Activated naive CD8-positive, alpha-beta T cell (primary cell): ENCODE results near the gene CDH13.

Experiments used
- H3K27ac Mint-ChIP-seq: one replicate; pipeline ENCODE4 v1.8.0; 2021; ENCODE audit warnings: mixed read lengths
- H3K27me3 Mint-ChIP-seq: one replicate; pipeline ENCODE4 v1.8.0; 2021; ENCODE audit warnings: mixed read lengths
- H3K36me3 Mint-ChIP-seq: one replicate; pipeline ENCODE4 v1.8.0; 2021; ENCODE audit warnings: mixed read lengths
- H3K4me1 Mint-ChIP-seq: one replicate; pipeline ENCODE4 v1.8.0; 2021; ENCODE audit warnings: low read depth, mixed read lengths
- H3K4me3 Mint-ChIP-seq: one replicate; pipeline ENCODE4 v1.8.0; 2021; ENCODE audit warnings: mild to moderate bottlenecking, mixed read lengths
- H3K9me3 Mint-ChIP-seq: one replicate; pipeline ENCODE4 v1.8.0; 2021; ENCODE audit warnings: low read depth, mixed read lengths

CDH13 gene

GRCh38 chr16:82626791-82627261 is at the start of gene CDH13:
Gene CDH13, plus strand, starts transcription at chr16:82626969.
- H3K4me1 Mint-ChIP-seq, result peaks cover 2% of the 10 kb centered on the region
- peak within 1 kb of the TSS; percentile 54 for H3K4me3 Mint-ChIP-seq
- H3K27ac Mint-ChIP-seq, result no peak within 1 kb of the TSS
- no peaks in the 10 kb centered on the region for H3K36me3 Mint-ChIP-seq
- H3K9me3 Mint-ChIP-seq, result no peaks in the 10 kb centered on the region
- peaks cover 37% of the 10 kb centered on the region for H3K27me3 Mint-ChIP-seq

DNA sequence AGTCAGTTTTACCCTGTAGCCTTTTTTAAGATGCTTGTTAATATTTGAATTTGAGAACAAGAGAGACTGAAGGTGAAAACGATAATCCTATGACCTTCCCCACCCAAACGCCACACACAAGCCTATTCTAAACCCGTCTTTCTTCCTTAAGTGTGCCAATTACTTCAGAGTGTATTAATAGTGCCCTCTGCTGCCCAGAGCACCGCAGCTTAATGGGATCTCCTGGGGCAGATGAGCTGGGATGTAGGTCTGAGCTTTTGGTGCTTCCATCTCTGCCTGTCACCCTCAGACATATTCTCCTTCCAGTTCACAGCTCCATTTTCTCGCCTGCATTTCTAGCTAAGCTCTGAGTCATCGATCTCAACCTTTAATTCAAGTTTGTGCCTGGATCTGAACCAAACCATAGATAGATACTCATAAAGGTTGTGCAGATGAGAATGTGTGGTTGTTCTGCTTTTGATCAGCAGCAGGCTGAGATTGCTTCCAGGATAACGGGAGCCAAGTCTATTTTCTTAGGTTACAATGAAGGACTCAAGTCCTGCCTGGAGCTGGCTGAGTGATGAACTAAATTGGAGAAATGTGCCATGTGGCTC is 46.4 kb upstream of the CDH13 start:
- no peaks in the 10 kb centered on the region for H3K4me1 Mint-ChIP-seq

DNA sequence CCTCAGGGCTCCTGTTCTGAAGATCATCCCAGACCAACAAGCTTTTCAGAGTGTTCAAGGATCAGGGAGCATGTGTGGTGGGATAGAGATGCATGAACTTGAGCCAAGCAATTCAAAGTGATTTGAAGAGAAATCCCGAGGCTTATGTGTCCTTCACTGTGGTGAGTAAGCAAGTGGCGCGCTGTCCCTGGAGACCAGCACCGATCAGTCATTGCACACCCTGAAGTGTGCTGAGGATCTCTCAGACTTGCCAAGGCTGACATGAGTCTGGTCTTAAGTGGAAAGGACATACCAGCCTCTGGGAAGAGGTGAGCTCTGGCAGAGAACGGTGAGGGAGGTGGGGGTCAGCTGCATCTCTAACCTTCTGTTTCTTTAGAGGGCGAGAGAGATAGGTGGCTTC is 43.8 kb upstream of the CDH13 start:
- H3K36me3 Mint-ChIP-seq, result no peaks in the 10 kb centered on the region
- peaks cover 4% of the 10 kb centered on the region for H3K27me3 Mint-ChIP-seq

More for the DNA sequence above, 46.4 kb upstream of the CDH13 start:
- Mint-ChIP-seq H3K27ac (no peak overlapping the region), H3K36me3 (no peaks in the 10 kb centered on the region), H3K4me3 (no peak overlapping the region), H3K27me3 (peaks cover 4% of the 10 kb centered on the region), H3K9me3 (no peaks in the 10 kb centered on the region)

DNA sequence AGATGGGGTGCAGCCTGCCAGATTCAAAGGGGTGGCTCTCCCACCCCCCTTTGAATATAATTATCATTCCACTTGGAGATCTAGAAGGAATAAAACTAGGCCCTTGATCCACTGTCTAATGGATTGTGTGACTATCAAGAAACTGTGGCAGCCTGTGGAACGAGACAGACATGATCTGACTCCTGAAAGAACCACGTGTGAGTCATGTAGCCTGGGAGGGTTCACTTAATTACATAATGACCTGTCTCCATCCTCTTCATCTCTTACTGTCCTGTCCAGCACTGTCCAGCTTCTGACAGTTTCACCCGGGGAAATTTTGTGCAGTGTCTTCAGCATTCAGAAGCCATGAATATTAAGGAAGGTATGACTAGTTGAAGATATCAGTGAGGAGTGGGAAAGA is 43.3 kb upstream of the CDH13 start:
- Mint-ChIP-seq H3K4me1 (no peaks in the 10 kb centered on the region), H3K9me3 (no peaks in the 10 kb centered on the region), H3K4me3 (no peak overlapping the region), H3K27me3 (peaks cover 4% of the 10 kb centered on the region), H3K27ac (no peak overlapping the region), H3K36me3 (no peaks in the 10 kb centered on the region)

More for the DNA sequence above, 43.8 kb upstream of the CDH13 start:
- Mint-ChIP-seq H3K4me3 (no peak overlapping the region), H3K27ac (no peak overlapping the region), H3K4me1 (no peaks in the 10 kb centered on the region), H3K9me3 (no peaks in the 10 kb centered on the region)

DNA sequence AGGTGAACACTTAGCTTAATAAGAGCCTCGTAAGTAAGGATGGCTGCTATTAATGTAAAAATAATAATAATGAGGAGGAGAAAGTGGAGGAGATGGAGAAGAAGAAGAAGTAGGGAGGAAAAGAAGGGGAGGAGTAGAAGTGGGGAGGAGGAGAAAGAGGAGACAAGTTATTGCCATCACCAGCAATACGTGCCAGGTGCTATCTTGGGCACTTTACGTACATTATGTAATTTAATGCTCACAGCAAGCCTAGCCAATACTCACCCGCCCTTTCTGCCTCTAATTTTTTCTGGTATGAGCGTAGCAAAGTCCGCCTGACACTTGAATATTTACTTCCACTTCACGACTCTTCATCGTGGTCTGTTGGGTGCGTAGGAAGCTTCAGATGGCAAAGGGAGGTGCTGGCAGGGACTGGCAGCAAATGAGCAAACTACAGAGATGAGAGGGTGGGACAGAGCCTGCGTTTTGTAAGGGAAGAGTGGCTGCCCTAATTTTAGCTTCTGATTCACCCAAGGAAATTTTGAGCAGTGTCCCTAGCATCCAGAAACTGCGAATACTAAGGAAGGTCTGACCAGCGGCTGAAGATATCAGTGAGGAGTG is 42.1 kb upstream of the CDH13 start:
- H3K4me3 Mint-ChIP-seq, result no peak overlapping the region
- no peaks in the 10 kb centered on the region for H3K4me1 Mint-ChIP-seq
- H3K27me3 Mint-ChIP-seq, result peaks cover 4% of the 10 kb centered on the region
- H3K9me3 Mint-ChIP-seq, result no peaks in the 10 kb centered on the region
- no peaks in the 10 kb centered on the region for H3K36me3 Mint-ChIP-seq
- no peak overlapping the region for H3K27ac Mint-ChIP-seq

GRCh38 chr16:82585675-82586074 is 41.1 kb upstream of the CDH13 start:
- Mint-ChIP-seq H3K4me1 (no peaks in the 10 kb centered on the region), H3K27me3 (peaks cover 2% of the 10 kb centered on the region), H3K36me3 (no peaks in the 10 kb centered on the region), H3K9me3 (no peaks in the 10 kb centered on the region), H3K4me3 (no peak overlapping the region), H3K27ac (no peak overlapping the region)

GRCh38 chr16:82586130-82586529 is 40.6 kb upstream of the CDH13 start:
- Mint-ChIP-seq H3K36me3 (no peaks in the 10 kb centered on the region), H3K4me1 (no peaks in the 10 kb centered on the region), H3K4me3 (no peak overlapping the region), H3K27me3 (peaks cover 2% of the 10 kb centered on the region), H3K27ac (no peak overlapping the region), H3K9me3 (no peaks in the 10 kb centered on the region)

DNA sequence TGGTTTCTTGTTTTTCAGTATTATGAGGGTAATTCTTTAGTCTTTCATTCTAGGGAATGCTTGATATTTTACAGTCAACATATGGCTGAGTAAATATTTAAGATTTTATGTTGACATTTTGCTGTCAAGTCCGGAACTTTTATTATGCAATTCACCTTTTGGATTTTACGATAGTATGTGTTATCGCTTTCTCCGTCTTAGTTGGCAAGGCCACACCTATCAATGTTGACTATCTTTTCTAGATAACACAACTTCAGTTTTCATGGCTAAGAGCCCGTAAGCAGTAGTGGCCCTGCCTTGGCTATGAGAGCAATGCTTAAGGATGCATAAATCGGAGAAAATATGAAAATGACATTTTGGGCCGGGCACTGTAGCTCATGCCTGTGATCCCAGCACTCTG is 39.5 kb upstream of the CDH13 start:
- no peaks in the 10 kb centered on the region for H3K4me1 Mint-ChIP-seq
- H3K4me3 Mint-ChIP-seq, result no peak overlapping the region
- H3K27ac Mint-ChIP-seq, result no peak overlapping the region
- peaks cover 6% of the 10 kb centered on the region for H3K27me3 Mint-ChIP-seq
- no peaks in the 10 kb centered on the region for H3K36me3 Mint-ChIP-seq
- H3K9me3 Mint-ChIP-seq, result no peaks in the 10 kb centered on the region

GRCh38 chr16:82589407-82589806 is 37.4 kb upstream of the CDH13 start:
- H3K4me1 Mint-ChIP-seq, result no peaks in the 10 kb centered on the region
- H3K27me3 Mint-ChIP-seq, result peaks cover 6% of the 10 kb centered on the region
- no peaks in the 10 kb centered on the region for H3K9me3 Mint-ChIP-seq
- H3K36me3 Mint-ChIP-seq, result no peaks in the 10 kb centered on the region
- H3K4me3 Mint-ChIP-seq, result no peak overlapping the region
- no peak overlapping the region for H3K27ac Mint-ChIP-seq

GRCh38 chr16:82594114-82594513 is 32.7 kb upstream of the CDH13 start:
- Mint-ChIP-seq H3K27me3 (peaks cover 11% of the 10 kb centered on the region), H3K4me1 (no peaks in the 10 kb centered on the region), H3K36me3 (no peaks in the 10 kb centered on the region), H3K4me3 (no peak overlapping the region), H3K9me3 (no peaks in the 10 kb centered on the region), H3K27ac (no peak overlapping the region)

DNA sequence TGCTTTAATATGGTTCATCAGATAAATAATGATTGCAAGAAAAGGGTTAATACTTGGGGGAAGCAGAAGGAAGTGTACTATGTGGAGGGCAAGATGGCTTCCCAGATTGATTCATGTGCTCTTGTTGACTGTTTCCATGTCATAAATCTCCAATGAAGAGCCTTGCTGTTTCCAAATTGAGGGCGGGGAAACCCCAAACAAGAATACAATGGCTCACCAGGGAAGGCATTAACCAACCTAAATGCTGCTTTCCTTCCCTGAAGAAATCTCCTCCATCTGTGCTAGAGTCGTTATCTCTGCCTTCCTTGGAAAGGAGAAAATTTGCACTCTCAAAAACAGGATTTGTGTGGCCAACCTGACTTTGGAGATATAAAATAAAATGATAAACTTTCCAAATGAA is 28.0 kb upstream of the CDH13 start:
- H3K4me3 Mint-ChIP-seq, result no peak overlapping the region
- H3K4me1 Mint-ChIP-seq, result no peaks in the 10 kb centered on the region
- H3K9me3 Mint-ChIP-seq, result no peaks in the 10 kb centered on the region
- peaks cover 7% of the 10 kb centered on the region for H3K27me3 Mint-ChIP-seq
- H3K36me3 Mint-ChIP-seq, result no peaks in the 10 kb centered on the region
- H3K27ac Mint-ChIP-seq, result no peak overlapping the region

DNA sequence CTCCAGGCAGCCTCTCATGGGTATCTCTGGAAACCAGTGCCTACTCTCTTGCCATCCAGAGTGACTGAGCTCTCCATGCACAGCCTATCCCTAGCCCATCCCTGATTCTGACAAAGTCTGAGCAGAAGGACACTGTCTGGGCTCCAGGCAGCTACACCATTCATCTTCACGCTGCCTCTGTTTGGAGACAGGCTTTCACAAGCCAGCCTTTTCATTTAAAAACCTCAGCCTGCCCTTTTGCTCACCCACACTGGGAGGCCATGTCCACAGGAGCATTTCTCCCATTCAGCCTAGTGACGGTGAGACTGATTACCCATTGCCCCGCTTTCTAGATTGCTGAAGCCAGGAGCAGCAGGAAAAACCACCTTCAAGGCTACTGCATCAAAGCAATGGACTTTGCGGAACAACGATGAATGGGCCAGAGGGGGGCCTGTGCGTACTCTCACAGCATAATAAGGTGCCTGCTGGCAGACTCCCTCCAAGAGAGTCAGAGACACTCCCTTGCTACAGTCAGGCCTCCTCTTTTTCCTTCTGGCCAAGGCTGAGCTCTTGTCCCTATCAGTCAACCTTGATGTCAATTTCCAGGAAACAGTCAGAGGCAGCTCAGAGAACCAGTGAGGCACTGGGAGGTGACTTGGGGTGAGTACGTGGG is 24.7 kb upstream of the CDH13 start:
- no peaks in the 10 kb centered on the region for H3K9me3 Mint-ChIP-seq
- peaks cover 7% of the 10 kb centered on the region for H3K27me3 Mint-ChIP-seq
- H3K27ac Mint-ChIP-seq, result no peak overlapping the region
- H3K36me3 Mint-ChIP-seq, result no peaks in the 10 kb centered on the region
- H3K4me1 Mint-ChIP-seq, result no peaks in the 10 kb centered on the region
- no peak overlapping the region for H3K4me3 Mint-ChIP-seq

DNA sequence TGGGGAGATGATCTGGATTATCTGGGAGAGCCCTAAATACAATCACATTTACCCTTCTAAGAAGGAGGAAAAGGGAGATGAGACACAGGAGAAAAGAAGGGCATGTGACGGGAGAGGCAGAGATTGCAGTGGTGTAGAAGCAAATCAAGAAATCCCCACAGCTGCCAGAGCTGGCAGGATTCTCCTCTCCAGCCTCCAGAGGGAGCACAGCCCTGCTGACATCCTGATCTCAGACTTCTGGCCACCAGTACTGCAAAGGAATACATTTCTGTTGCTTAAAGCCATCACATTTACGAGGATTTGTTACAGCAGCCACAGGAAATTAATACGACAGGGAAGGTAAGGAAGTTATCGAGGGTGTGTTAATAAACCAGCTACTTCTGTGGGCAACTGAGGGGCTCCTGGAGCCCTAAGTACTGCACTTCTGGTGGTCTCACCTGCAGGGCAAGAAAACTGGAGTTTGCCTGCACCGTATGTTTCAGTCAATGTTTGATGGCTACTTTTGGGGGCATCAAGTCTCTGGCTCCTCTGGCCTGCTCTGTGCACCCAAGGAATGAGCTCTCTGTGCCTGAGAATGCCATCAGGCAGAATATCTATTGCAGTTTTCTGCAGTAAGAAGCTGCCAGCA is 22.9 kb upstream of the CDH13 start:
- Mint-ChIP-seq H3K9me3 (no peaks in the 10 kb centered on the region), H3K27me3 (peaks cover 9% of the 10 kb centered on the region), H3K36me3 (no peaks in the 10 kb centered on the region), H3K4me3 (no peak overlapping the region), H3K27ac (no peak overlapping the region), H3K4me1 (no peaks in the 10 kb centered on the region)

GRCh38 chr16:82605076-82605475 is 21.7 kb upstream of the CDH13 start:
- H3K4me3 Mint-ChIP-seq, result no peak overlapping the region
- H3K9me3 Mint-ChIP-seq, result no peaks in the 10 kb centered on the region
- H3K36me3 Mint-ChIP-seq, result no peaks in the 10 kb centered on the region
- no peak overlapping the region for H3K27ac Mint-ChIP-seq
- no peaks in the 10 kb centered on the region for H3K4me1 Mint-ChIP-seq
- H3K27me3 Mint-ChIP-seq, result peaks cover 11% of the 10 kb centered on the region

DNA sequence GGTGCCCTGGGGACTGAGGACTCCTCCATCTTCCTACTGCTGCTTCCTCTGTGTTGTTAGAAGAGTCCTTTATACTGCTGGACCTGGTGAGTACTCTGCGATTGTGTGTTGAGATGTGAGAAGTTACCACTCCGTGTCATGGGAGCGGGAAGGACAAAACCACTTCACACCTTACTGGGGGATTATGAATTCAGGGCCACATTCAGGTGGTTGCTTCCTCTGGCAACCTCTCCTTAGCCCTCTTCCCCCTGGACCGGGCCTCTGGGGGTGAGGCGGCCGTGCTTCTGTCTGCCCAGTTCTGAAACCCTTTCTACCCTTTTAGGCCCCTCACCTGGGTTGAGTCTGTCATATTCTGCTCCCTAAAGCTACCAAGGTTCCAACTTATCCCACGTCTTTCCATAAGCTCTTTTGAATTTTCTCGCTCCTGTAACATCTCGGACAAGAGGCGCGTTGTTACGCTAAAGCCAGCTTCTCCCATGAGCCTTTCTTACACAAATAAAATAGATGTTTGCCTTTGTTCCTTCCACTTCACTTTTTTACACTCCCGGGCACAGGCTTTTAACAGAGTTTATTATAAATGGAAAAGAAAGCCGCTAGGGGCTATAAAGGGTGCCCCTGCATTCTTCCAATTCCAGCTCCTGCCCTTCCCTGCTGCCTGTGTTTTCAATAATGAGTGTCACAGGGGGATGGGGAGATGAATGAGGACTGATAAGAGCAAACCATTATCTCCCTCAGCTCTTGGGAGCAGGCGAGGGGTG is 20.7 kb upstream of the CDH13 start:
- Mint-ChIP-seq H3K9me3 (no peaks in the 10 kb centered on the region), H3K4me3 (no peak overlapping the region), H3K36me3 (no peaks in the 10 kb centered on the region), H3K27me3 (peaks cover 11% of the 10 kb centered on the region), H3K27ac (no peak overlapping the region), H3K4me1 (no peaks in the 10 kb centered on the region)
